ENCODE data around the gene HEXD.

DNA sequence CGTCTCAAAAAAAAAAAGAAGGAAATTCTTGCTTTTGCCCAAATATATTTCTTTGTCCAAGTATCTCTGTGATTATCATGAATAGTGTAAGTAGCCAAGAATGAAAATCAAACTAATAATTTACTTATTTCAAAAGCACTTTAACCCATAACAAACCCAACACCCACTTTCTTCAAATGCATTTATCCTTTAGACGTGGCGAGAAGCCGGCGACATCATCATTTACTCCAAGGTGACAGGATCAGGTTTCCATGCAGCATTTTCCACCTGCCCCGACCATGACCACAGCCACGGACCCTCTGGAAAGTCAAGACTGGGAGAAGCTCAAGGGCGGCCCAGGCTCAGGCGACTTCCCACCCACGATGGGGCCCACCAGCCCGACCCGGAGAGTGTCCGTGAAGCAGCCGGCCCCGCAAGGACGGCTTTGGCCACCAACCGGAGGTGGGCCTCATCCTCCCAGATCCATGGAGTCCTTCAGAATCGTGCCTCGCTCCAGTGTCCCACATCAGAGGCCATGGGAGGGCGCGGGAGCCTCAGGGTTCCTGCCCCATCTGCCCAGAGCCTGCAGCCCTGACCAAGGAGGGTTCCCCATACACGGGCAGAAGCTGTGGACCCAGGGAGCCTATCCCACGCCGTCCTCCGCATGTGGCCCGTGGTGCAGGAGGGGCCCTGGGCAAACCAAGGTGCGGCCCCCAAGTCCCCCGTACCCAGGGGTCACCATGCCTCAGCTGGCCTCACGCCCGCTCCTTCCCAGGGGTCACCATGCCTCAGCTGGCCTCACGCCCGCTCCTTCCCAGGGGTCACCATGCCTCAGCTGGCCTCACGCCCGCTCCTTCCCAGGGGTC is 27.9 kb upstream of the HEXD start:
- TF ChIP-seq, protein P1, sequence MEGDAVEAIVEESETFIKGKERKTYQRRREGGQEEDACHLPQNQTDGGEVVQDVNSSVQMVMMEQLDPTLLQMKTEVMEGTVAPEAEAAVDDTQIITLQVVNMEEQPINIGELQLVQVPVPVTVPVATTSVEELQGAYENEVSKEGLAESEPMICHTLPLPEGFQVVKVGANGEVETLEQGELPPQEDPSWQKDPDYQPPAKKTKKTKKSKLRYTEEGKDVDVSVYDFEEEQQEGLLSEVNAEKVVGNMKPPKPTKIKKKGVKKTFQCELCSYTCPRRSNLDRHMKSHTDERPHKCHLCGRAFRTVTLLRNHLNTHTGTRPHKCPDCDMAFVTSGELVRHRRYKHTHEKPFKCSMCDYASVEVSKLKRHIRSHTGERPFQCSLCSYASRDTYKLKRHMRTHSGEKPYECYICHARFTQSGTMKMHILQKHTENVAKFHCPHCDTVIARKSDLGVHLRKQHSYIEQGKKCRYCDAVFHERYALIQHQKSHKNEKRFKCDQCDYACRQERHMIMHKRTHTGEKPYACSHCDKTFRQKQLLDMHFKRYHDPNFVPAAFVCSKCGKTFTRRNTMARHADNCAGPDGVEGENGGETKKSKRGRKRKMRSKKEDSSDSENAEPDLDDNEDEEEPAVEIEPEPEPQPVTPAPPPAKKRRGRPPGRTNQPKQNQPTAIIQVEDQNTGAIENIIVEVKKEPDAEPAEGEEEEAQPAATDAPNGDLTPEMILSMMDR (conservative IDR thresholded peaks at IDR 0.05 in 1 of 2, IDR thresholded peaks at IDR 0.05 in 1 of 2; ENCODE audit: low read depth in 1 of 2, low read length in 2 of 2): no peak
- TF ChIP-seq EZH2 (IDR thresholded peaks at IDR 0.05; ENCODE audit: low read length, missing control alignments): no peak

Data from fibroblast of lung (primary cell).